ENCODE measurements around the gene MOGAT1.

Gene MOGAT1, protein sequence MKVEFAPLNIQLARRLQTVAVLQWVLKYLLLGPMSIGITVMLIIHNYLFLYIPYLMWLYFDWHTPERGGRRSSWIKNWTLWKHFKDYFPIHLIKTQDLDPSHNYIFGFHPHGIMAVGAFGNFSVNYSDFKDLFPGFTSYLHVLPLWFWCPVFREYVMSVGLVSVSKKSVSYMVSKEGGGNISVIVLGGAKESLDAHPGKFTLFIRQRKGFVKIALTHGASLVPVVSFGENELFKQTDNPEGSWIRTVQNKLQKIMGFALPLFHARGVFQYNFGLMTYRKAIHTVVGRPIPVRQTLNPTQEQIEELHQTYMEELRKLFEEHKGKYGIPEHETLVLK

DNA sequence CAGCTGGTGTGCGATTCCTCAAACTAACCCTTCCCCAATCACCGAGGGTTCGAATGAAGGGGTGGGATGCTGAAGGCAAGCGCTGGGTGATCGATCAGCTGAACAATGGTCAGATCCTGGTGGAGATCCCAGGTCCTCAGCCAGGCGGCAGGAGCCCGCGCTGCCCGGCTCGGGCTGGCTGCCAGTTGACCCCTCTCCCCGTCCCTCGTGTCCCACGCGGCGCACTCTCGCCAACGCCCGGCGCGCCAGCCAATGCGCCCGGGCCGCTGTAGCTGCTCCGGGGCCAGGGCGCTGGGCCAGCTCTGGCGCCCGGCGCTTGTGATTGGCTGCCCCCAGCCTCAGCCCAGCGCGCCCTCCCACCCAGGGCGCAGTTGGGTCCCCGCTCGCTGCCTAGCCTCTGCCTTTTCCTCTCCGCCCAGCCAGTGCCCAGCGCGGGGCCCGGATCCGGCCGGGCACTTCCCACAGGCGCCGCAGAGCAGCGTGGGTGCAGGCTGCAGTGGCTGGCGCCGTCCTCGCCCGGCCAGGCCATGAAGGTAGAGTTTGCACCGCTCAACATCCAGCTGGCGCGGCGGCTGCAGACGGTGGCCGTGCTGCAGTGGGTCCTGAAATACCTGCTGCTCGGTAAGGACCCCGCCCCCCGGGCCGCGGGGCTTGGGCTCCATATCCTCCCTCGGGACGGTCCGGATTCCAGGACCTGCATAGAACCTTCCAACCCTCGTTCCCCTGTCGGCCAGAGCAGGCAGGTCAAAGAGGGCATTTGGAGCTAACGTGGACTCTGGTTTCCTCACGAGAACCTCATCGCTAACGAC is at the start of gene MOGAT1:
TSS of gene MOGAT1 (plus strand) at position 400 of the 809 bp plus-strand sequence. CDS start at position 528, 128 bp downstream.
- no peak for DNase-seq

DNA sequence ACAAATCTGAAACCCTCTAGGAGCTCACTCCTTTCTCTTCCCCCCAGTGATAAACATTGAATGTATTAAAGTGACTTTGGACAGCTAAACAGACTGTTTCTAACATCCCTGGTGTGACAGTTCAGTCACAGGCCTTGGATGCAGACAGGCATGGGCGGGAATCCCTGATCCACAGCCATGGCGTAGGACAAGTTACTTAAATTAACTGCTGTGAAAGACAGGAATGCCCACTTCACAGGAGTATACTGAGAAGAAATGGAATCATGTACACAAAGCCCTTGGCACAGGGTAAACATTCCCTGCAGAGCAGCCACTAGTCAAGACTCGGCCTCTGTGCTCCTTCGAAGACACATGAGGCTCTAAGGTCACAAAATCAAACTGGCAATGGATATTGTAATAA is 49.6 kb upstream of the MOGAT1 start:
- DNase-seq = no peak

DNA sequence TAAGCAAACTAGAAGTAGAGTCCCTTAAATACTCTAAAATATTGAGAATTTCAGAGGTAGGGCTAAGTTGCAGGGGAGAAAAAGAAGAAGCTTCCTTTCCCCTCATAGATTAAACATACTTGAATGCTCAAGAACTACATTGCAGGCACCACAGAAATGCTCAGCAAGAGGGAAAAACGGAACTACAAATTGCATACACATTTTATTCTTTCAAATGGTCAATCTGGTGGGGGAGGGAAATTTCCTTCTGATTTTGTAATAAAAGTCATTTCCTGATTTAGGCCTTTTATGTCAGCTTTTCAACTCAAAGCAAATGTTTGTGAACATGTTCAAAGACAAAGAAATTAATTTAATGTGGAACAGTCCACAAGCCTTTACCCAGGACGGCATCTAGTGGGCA is 48.5 kb upstream of the MOGAT1 start:
- DNase-seq = no peak

DNA sequence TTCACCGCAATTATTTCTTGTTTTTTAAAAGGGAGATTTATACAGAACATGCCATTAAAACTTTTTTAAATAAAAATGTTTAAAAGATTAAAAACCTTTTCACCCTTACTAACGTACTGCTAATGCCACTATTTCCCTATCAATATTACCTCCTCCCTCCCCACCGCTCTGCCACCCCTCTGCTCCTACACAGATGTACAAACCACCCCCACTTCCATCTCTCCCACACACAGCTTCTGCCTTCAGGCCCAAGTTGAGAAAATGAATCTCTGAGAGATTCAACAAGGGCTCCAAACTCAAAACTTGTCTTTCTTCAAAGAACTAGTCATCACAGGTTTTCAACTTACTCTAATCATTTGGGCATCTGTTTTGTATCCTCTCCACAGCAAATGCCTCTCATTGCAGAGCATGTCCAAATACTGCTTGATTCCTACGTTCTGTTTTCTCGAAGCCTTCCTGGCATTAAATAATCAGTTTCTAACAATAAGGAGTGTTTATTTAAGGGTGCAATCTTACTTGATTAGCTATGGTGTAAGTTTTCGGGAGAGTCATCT is 47.6 kb upstream of the MOGAT1 start:
- DNase-seq = no peak

DNA sequence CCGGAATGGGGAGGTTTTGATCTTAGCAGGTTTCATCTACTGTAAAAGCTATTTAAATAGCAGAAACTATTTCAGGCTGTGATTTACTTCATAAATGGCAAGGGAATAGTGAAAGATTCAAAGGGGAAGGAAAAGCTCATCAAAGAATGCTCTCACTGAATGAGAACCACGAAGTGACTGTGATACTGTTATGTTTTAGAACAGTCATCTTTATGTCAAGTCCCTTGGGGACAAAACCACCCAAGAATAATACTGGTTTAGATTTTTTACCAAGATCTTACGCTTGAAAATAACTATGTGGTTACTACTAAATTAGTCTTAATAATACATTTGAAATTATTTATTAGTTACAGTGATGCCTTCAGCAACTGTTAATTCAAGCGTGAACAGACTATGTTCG is 43.7 kb upstream of the MOGAT1 start:
- no peak for DNase-seq

DNA sequence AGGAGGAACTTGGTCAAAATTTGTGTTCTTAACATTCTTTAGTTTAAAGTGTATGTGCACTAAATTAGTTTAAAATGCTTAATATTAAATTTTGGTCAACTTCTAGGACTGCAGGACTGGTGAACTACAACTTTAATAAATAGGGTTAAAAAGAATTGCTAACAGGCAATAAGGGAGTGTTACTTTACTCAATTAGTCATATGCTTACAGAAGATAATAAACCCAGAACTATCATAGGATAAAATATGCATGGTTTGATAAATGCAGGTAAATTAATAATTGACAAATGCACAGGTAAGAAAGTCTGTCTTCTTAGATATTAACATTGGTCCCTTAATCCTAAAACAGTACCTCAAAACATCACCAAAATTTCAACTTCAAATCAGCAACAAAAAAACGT is 36.2 kb upstream of the MOGAT1 start:
- no peak for DNase-seq

DNA sequence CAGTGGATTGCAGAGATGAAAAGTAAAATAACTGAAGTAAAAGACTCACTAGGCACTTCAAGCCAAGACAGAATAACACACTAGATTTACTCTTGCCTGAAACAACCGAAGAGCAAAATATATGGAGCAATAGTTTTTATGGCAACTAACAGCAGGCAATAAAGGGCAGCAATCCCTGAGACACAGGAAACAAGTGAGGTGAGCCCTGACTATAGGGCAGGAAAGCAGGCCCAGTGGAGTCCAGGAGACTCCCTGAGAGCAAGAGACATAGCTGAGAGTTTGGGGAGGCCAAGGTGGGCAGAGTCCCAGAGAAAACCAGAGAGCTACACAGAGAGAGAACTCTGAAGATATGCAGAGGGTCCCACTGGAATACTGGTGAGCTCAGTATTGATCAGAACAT is 34.4 kb upstream of the MOGAT1 start:
- DNase-seq = no peak

DNA sequence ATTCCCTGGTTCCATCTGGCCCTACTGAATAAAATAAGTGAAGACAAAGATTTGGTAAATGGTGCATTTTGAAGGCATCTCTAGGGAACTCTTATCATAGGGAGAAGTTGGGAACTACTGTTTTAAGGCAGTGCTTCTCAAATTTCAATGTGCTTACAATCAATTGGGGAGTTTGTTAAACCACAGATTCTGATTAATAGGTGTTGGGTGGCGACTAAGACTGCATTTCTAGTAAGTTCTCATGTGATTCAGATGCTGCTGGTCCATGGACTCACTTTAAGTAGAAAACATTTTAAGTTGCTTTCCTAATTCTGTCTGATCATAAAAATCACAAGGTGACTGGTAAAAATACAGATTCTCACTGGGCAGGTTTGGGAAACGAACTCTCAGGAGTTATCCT is 30.1 kb upstream of the MOGAT1 start:
- no peak for DNase-seq

DNA sequence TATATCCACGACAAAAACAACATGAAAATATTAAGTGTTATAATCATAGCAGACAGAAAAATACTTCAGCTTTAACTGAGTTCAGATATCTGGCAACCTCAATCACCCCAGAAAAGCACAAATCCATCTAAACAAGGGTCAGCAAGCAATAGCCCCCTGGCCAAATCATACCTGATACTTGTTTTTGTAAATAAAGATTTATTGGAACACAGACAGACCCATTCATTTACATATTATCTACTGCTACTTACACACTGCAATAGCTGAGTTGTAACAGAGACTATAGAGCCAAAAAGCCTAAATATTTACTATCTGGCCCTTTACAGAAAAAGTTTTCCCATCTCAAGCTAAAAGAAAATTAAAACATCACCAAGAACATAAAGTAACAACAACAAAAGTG is 28.3 kb upstream of the MOGAT1 start:
- DNase-seq = no peak

DNA sequence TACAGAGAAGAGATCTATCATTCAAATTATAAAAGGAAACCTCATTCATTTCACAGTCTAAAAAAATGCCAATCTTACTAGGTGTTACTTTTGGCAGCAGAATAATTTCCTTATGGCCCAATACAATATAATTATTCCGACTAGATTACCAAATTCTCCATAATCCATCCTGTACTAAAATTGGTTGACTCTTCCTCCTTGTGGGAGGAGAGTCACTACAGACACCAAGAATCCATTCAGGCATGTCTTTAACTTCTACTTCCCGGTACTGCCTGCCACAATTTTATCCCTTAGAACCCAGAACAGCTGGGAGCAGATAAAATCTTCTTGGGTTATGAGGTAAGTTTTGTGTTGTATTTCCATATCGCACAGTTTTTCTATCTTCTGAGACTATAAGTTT is 25.4 kb upstream of the MOGAT1 start:
- no peak for DNase-seq

DNA sequence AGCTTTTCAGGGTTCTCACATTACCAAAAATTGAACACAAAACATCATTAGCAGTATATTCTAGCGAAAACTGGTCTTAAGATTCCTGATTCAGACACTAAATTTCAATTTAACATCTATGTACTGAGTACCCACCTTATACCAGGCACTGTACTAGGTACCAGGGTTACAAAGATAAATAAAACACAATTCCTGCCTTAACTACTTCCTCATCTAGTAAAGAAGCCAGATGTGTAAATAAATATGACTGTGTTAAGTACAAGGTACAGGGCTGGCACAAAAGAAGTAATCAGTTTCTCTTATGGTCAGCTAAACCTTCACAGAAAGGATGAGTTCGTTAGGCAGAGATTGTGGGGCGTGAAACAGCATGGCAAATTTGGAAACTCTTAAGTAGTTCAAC is 21.7 kb upstream of the MOGAT1 start:
- no peak for DNase-seq

DNA sequence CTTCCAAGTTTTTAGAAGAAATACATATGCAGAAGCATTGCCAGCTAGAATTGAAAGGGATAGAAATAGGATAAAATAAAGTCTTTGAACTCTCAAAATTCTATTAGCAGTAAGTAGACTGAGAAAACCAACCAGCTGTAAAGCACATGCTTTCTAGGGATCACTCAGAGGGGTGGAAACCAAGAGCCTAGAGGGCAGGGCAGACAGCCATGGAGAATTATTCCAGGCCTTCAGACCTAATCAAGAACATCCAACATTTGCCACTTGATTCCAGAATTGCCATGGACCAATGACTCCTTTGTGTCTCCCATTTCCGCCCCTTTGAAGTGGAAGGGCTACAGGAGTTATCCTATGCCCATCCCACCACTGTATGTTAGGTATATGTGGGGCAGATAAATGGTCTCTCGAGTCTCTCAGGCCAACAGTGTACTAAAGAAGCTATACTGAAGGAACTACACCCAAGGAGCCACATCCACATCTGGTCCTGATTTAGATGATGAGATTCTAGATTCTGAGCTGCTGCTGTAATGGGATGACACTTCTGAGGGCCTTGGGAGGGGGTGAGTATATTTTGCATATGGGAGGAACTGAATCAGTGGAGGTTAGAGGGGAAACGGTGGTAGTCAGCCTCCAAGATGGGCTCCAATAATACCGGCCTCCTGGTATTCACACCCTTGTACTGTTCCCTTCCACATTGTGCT is 19.6 kb upstream of the MOGAT1 start:
- DNase-seq = no peak

DNA sequence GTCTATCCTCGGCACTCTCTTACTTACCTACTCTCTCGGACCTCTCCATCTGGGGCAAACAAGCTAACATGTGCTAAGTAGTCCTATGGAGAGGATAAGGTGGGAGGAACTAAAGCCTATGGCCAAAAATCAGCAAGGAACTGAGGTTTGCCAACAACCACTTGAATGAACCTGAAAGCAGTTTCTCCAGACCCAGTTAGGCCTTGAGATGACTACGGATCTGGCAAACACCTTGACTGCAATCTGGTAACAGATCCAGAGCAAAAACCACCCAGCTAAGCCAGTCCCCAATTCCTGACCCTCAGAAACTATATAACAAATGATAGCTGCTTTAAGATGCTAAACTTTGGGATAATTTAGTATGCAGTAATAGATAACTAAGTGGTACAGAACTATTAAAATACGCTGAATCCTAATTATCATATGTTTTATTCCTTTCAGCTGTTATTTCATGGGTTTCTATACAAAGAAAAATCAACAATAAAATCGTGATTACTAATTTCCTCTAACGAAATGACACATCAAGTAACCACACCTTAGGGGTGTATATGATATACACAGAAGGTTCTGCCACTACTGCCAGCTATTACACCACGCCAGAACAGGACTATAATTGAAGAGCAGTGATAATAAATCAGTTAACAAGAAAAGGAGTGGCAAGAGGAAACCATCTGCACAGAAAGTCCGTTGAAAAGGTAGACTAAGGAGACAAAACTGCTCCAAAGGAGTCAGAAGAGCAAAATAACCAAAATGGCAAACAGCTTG is 18.8 kb upstream of the MOGAT1 start:
- no peak for DNase-seq

DNA sequence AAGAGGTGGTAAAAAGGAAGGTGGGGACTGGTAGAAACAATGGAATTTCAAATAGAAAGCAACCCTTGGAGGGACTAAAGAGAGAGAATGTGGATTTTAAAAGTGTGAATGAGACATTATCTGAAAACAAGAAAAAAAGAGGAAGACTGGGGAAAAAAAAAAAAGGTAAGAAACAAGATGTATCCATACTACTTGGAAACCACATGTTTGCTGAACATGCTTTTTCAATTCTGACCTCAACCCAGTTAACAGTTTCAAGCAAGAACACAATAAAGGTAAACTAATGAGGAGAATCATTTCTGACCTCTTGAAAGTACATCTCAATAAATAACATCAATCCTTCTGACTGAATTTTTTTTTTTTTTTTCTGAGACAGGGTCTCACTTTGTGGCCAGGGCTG is 18.2 kb upstream of the MOGAT1 start:
- no peak for DNase-seq

DNA sequence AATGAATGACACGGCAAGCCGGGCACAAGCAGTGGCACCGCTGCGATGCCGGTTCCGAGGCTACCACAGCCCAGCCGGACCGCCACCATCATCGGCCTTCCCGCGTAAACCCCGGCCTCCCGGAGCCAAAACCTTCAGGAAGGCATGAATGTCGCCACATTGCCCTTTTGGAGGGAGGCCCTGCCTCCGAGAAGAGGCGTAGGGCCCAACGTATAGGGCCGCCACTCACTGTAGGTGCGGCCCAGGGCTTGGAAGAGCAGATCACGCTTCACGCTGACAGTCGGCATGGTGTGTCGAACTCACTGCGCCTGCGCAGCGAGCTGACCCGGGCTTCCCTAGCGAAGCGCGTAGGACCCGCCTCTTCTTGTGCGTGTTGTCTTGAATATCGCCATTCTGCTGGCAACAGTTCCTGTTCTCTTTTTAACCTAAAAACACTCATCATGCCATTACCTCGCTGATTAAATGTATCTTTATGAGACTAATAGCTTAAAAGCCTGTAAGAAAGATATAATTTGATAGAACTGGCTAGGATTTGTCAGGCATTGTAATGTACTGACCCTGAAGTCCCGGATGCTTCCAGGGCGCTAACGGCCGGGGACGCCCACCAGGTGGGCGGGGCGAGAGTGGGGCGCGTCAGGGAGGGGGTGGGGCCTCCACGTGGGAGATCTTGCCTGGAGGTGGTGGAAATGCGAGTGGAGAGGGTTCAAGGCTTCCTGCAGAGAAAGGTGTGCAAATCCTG is 15.5 kb upstream of the MOGAT1 start, which contains the start of gene FARSB:
TSS of gene FARSB (minus strand) at position 306 of the 739 bp plus-strand sequence. CDS start at position 287, 19 bp downstream.
- peak; percentile 96 for DNase-seq

DNA sequence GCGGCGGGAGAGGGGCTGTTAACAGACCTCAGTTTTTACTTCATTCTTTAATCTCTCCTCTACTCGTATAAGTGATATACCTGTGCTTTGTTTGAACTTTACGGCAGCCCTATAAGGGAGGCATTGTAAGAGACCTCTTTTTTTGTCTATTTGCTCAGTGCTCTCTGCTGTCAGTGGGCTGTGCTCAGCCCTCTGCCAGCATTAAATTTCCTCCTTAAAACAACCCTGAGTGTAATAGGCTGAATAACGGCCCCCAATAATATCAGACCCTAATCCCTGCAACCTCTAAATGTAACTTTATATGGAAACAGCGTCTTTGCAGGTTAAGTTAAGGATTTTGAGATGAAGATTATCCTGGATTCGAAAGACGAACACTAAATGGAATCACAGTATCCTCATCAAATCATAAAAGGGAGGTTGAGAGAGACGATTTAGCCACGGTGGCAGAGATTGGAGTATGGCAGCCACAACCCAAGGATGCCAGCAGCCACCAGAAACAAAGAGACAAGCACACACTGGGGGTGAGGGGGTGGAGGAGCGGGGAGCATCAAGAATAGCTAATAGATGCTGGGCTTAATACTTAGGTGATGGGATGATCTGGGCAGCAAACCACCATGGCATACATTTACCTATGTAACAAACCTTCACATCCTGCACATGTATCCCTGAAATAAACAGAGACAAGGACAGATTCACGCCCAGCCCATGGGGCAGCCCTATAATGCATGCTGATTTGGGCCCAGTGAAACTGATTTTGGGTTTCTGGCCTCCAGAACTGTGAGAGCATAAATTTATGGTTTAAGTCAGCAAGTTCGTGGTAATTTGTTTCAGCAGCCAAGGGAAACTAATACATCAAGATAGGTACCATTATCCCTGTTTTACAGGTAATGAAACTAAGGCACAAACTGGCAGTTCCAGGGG is 14.7 kb upstream of the MOGAT1 start:
- no peak for DNase-seq

DNA sequence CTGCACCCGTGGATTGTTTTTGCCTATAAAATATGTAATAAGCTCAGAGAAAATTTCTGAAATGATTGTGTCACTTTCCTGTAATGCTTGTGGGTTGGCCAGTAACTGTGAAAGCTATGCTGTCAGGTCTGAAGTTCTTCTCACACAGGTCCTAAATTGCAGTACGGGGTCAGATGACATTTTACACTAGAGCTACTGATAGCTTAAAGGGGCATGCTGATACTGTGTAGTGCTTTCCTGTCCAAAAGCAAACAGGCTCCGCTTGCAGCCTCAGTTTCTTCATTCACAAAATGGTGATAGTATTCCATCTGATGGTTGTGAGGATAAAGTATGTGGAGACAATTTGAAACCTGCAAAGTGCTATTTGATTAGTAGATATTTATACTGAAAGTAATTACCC is 8.0 kb upstream of the MOGAT1 start:
- no peak for DNase-seq

DNA sequence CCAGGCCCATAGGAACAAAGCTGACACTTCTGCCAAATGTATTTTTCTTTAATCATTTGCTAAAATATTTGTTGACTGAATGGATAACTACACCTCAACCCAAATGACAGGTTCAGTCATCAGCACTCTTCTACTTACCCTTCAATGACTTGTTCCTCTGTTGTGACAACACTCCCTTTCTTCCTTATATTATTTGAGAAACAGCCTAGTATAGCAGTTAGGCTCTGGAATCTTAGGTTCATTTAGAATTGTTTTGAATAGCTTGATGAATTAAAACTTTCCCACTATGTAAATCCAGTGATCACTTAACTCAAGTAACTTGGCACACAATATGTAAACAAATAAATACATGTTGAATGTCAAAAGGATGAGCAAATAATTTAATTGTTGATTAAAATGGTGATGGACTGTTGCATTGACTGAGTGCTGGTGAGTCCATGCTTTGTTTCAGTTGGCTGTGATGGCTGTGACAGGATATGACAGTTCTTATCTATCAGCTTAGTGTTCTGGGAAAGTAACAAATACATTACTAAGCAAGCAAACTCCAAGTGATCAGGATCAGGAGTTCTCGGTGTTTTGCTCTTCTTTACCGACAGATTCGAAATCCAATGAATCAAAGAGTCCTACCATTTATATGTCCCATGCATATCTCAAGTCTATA is 2.8 kb upstream of the MOGAT1 start:
- DNase-seq = no peak

DNA sequence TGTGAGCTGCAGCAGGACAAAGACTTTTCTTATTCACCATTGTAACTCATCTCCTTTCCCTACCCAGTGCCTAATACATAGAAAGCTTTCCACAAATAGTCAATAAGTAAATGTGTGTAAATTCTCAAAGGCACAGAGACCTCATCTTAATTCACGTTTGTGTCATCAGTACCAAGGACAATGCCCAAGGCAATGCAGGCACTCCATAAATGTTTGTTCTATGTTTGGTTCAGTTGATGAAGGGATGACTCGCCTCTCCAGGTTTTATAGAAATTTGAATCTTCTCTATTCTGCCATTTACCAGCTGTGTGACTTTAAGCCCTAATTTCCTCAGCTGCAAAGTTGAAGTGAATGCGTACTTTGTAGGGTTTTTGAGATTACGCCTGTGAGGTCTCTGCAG is 2.1 kb upstream of the MOGAT1 start:
- DNase-seq = no peak
